CD4-positive, alpha-beta T cell treated with Interleukin-17A for 4 hours (primary cell): ENCODE results near the gene FNIP2.

ENCODE experiments used
- DNase-seq: peaks from one replicate; pipeline ENCODE4 v3.0.0-alpha.2; 2020; ENCODE audit warnings: mixed read lengths

Gene FNIP2

GRCh38 chr4:158845311-158846041 lies 76.7 kb downstream of the FNIP2 start:
- no peak for DNase-seq

GRCh38 chr4:158847535-158847934 lies 78.7 kb downstream of the FNIP2 start:
- DNase-seq: no peak

GRCh38 chr4:158849681-158850080 lies 80.9 kb downstream of the FNIP2 start:
- no peak for DNase-seq

- no peak for DNase-seq
These were observed 81.5 kb downstream of the FNIP2 start for GRCh38 chr4:158850371-158850770.

- DNase-seq: no peak
These were observed 82.2 kb downstream of the FNIP2 start for GRCh38 chr4:158850800-158851644.

GRCh38 chr4:158854236-158854635 lies 85.4 kb downstream of the FNIP2 start:
- no peak for DNase-seq

- DNase-seq: no peak
These were observed 88.0 kb downstream of the FNIP2 start for GRCh38 chr4:158856852-158857251.

- DNase-seq: no peak
These were observed 89.1 kb downstream of the FNIP2 start for GRCh38 chr4:158857951-158858350.

GRCh38 chr4:158858410-158859199 lies 89.8 kb downstream of the FNIP2 start:
- no peak for DNase-seq

GRCh38 chr4:158859661-158860060 lies 90.8 kb downstream of the FNIP2 start:
- DNase-seq: no peak

GRCh38 chr4:158860856-158861255 lies 92.0 kb downstream of the FNIP2 start:
- DNase-seq: no peak

- DNase-seq: no peak
These were observed 92.5 kb downstream of the FNIP2 start for GRCh38 chr4:158861281-158861680.

- no peak for DNase-seq
These were observed 92.9 kb downstream of the FNIP2 start for GRCh38 chr4:158861766-158862165.

GRCh38 chr4:158863296-158863695 lies 94.5 kb downstream of the FNIP2 start:
- no peak for DNase-seq

GRCh38 chr4:158865520-158866177 lies 96.8 kb downstream of the FNIP2 start:
- DNase-seq: no peak

GRCh38 chr4:158869001-158869400 lies 100.2 kb downstream of the FNIP2 start:
- no peak for DNase-seq

- no peak for DNase-seq
These were observed 100.9 kb downstream of the FNIP2 start for GRCh38 chr4:158869761-158870160.

- DNase-seq: no peak
These were observed 101.4 kb downstream of the FNIP2 start for GRCh38 chr4:158870282-158870625.

- DNase-seq: no peak
These were observed 102.0 kb downstream of the FNIP2 start for GRCh38 chr4:158870626-158871334.

- DNase-seq: no peak
These were observed 102.5 kb downstream of the FNIP2 start for GRCh38 chr4:158871335-158871724.

- DNase-seq: no peak
These were observed 105.1 kb downstream of the FNIP2 start for GRCh38 chr4:158873795-158874401.

GRCh38 chr4:158875026-158875425 lies 106.2 kb downstream of the FNIP2 start:
- no peak for DNase-seq
